Mesothelial cell of epicardium (in vitro differentiated cells): ENCODE data around the gene SPAG6. TPM values are rescaled to one million over a fixed set of nuclear protein-coding genes. Genes with fewer than 3 reads are reported as not detected.

ENCODE experiments used
- DNase-seq, 2 experiments: peaks; one replicate each; pipeline ENCODE4 v3.0.0; 2021; ENCODE audit warnings: low spot score in 2 of 2; ENCODE audit not compliant: unreplicated experiment in 2 of 2
- H3K27ac Mint-ChIP-seq: 2 replicates; pipeline ENCODE4 v1.8.0; 2021; ENCODE audit warnings: mixed read lengths
- H3K27me3 Mint-ChIP-seq: 2 replicates; pipeline ENCODE4 v1.8.0; 2021; ENCODE audit warnings: low read depth, mixed read lengths
- H3K36me3 Mint-ChIP-seq: 2 replicates; pipeline ENCODE4 v1.8.0; 2021; ENCODE audit warnings: mixed read lengths
- H3K4me1 Mint-ChIP-seq: 2 replicates; pipeline ENCODE4 v1.8.0; 2021; ENCODE audit warnings: mixed read lengths
- H3K4me3 Mint-ChIP-seq: 2 replicates; pipeline ENCODE4 v1.8.0; 2021; ENCODE audit warnings: mild to moderate bottlenecking, moderate library complexity, mixed read lengths
- H3K9me3 Mint-ChIP-seq: 2 replicates; pipeline ENCODE4 v1.8.0; 2021; ENCODE audit warnings: mixed read lengths
- total RNA-seq: library from RNA; stranded (reverse); gene quantifications from 3 replicates; pipeline ENCODE4 v1.2.1, GENCODE V29; 2021
- TF ChIP-seq, protein P1 (sequence below): fragments of 200-600 bp; sonication (generic); IDR thresholded peaks from one replicate; pipeline ENCODE4 v1.5.0; 2021; ENCODE audit warnings: antibody characterized with exemption; ENCODE audit not compliant: unreplicated experiment

The SPAG6 gene
- total RNA-seq, 1 donor from 2014 or later: 0.16 TPM

- no peak for DNase-seq
- Mint-ChIP-seq H3K27ac (peak overlapping the region; percentile 91), H3K36me3 (no peaks in the 10 kb centered on the region), H3K4me1 (peaks cover 64% of the 10 kb centered on the region), H3K9me3 (no peaks in the 10 kb centered on the region), H3K27me3 (peaks cover 46% of the 10 kb centered on the region), H3K4me3 (peak overlapping the region; percentile 77)
- TF ChIP-seq, protein P1, sequence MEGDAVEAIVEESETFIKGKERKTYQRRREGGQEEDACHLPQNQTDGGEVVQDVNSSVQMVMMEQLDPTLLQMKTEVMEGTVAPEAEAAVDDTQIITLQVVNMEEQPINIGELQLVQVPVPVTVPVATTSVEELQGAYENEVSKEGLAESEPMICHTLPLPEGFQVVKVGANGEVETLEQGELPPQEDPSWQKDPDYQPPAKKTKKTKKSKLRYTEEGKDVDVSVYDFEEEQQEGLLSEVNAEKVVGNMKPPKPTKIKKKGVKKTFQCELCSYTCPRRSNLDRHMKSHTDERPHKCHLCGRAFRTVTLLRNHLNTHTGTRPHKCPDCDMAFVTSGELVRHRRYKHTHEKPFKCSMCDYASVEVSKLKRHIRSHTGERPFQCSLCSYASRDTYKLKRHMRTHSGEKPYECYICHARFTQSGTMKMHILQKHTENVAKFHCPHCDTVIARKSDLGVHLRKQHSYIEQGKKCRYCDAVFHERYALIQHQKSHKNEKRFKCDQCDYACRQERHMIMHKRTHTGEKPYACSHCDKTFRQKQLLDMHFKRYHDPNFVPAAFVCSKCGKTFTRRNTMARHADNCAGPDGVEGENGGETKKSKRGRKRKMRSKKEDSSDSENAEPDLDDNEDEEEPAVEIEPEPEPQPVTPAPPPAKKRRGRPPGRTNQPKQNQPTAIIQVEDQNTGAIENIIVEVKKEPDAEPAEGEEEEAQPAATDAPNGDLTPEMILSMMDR: no peak
Measured at GRCh38 chr10:22319980-22320558, 25.2 kb upstream of the SPAG6 start.

DNA sequence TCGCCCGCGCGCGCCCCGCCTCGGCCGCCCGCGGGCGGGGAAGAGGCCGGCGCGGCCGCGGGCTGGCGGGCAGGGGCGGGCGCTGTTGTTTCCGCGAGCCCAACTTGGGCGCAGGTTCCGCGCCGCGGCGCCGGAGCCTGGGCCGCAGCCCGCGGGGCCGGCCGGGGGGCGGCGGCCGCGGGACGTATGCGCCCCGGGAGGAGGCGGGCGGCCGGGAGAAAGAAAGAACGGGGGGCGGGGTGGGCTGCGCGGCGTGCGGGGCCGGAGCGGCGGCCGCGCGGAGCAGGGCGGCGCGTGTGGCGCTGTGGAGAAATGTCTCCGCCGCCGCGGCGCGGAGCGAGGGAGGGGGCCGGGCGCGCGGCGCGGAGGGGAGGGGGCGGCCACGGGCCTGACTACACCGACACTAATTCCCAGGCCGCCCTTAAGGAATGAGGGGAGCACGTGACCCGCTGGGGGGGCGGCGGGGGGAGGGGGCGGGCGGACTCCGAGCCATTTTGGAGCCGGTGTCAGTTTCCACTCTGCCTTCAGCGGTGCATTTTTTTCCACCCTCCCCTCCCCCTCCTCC, 24.6 kb upstream of the SPAG6 start, which contains the start of gene BMI1:
Gene BMI1 (plus strand): TSS at position 509 of the 565 bp plus-strand sequence. CDS start 5,351 bp downstream, outside the sequence.
- Mint-ChIP-seq H3K27ac (peak within 1 kb of the TSS; percentile 91), H3K4me3 (peak within 1 kb of the TSS; percentile 90), H3K27me3 (peaks cover 46% of the 10 kb centered on the region), H3K9me3 (no peaks in the 10 kb centered on the region), H3K36me3 (no peaks in the 10 kb centered on the region), H3K4me1 (peaks cover 59% of the 10 kb centered on the region)
- TF ChIP-seq, protein P1: no peak
- peak; percentile 77 to 80 for DNase-seq

DNA sequence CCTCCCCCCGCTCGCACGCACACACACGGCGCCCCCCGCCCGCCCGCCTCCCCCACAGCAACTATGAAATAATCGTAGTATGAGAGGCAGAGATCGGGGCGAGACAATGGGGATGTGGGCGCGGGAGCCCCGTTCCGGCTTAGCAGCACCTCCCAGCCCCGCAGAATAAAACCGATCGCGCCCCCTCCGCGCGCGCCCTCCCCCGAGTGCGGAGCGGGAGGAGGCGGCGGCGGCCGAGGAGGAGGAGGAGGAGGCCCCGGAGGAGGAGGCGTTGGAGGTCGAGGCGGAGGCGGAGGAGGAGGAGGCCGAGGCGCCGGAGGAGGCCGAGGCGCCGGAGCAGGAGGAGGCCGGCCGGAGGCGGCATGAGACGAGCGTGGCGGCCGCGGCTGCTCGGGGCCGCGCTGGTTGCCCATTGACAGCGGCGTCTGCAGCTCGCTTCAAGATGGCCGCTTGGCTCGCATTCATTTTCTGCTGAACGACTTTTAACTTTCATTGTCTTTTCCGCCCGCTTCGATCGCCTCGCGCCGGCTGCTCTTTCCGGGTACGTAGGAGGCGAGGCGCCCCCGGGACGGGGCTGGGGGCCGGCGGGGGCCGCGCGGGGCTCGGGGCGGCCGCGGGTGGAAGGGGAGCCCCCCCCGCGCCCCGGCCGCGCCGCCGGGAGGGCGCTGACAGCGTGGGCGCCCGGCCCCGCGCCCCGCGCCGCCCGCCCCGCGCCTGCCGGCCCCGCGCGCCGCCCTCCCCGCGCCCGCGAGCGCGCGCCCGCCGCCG, 24.0 kb upstream of the SPAG6 start:
- peak overlapping the region; percentile 84 for H3K4me3 Mint-ChIP-seq
- H3K4me1 Mint-ChIP-seq: peaks cover 63% of the 10 kb centered on the region
- peak; percentile 44 to 75 for DNase-seq
- peak overlapping the region; percentile 91 for H3K27ac Mint-ChIP-seq
- peaks cover 46% of the 10 kb centered on the region for H3K27me3 Mint-ChIP-seq
- H3K36me3 Mint-ChIP-seq: no peaks in the 10 kb centered on the region
- no peaks in the 10 kb centered on the region for H3K9me3 Mint-ChIP-seq
- TF ChIP-seq, protein P1: no peak

GRCh38 chr10:22321924-22322640, 23.2 kb upstream of the SPAG6 start:
- H3K27me3 Mint-ChIP-seq: peaks cover 46% of the 10 kb centered on the region
- H3K4me1 Mint-ChIP-seq: peaks cover 60% of the 10 kb centered on the region

GRCh38 chr10:22322641-22323160, 22.6 kb upstream of the SPAG6 start:
- Mint-ChIP-seq H3K4me1 (peaks cover 56% of the 10 kb centered on the region), H3K9me3 (no peaks in the 10 kb centered on the region), H3K27me3 (peaks cover 46% of the 10 kb centered on the region), H3K27ac (peak overlapping the region; percentile 64), H3K4me3 (peak overlapping the region; percentile 90), H3K36me3 (peaks cover 3% of the 10 kb centered on the region)
- no peak for DNase-seq
- TF ChIP-seq, protein P1: no peak

More at GRCh38 chr10:22321924-22322640, 23.2 kb upstream of the SPAG6 start:
- H3K36me3 Mint-ChIP-seq: no peaks in the 10 kb centered on the region
- TF ChIP-seq, protein P1: no peak
- DNase-seq: peak in 1 of 2 experiments; percentile 57
- H3K4me3 Mint-ChIP-seq: peak overlapping the region; percentile 90
- no peaks in the 10 kb centered on the region for H3K9me3 Mint-ChIP-seq
- peak overlapping the region; percentile 64 for H3K27ac Mint-ChIP-seq
